H7 (cell line): Measurements from ENCODE around the gene FAM161A. TPM values are rescaled to one million over a fixed set of nuclear protein-coding genes. Genes with fewer than 3 reads are reported as not detected.
"Not testable (repeated sequence)": the region's sequence is repeated elsewhere in the genome, so short reads cannot be mapped to it uniquely, and the experiment has no call there.

ENCODE experiments used
- DNase-seq: peaks from one replicate; pipeline ENCODE4 v3.0.0; 2012
- H3K27me3 ChIP-seq: 2 replicates; pipeline ENCODE4 v1.6.0; 2011; ENCODE audit warnings: mild to moderate bottlenecking, low read length; ENCODE audit not compliant: control insufficient read depth, insufficient read depth
- H3K36me3 ChIP-seq: replicated peaks from 2 replicates; pipeline ENCODE4 v1.5.1; 2011; ENCODE audit warnings: low read length; ENCODE audit not compliant: control insufficient read depth, insufficient read depth
- H3K4me3 ChIP-seq: 2 replicates; pipeline ENCODE4 v1.5.1; 2011; ENCODE audit warnings: low read depth, mild to moderate bottlenecking, control low read depth, low read length, moderate library complexity; ENCODE audit not compliant: insufficient read depth
- total RNA-seq: library from RNA; depleted of rRNA; stranded (reverse); fragments of >200 nt; shearing (Covaris generic); gene quantifications from 2 replicates; pipeline ENCODE4 v1.2.3, GENCODE V29; 2014

FAM161A gene
- total RNA-seq, 1 experiment from 2014 or later, result 4.1 TPM

- no peak overlapping the region for H3K4me3 ChIP-seq
- peak; percentile 19 for DNase-seq
- H3K36me3 ChIP-seq, result no peaks in the 10 kb centered on the region
- H3K27me3 ChIP-seq, result no peaks in the 10 kb centered on the region
Measured at GRCh38 chr2:61857224-61857623, 3.4 kb upstream of the FAM161A start.

DNA sequence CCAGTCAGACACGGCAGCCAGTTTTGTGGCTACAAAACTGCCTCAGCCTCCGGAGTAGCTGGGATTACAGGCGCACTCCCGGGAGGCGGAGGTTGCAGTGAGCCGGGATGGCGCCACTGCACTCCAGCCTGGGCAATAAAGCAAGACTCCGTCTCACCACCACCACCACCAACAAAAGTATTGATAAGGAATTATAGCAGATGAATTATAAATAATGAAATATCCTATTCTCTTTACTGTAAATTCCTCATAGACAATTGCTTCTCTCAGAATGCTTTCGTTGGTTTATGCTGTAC is 1.4 kb upstream of the FAM161A start:
- no peak for DNase-seq
- no peaks in the 10 kb centered on the region for H3K27me3 ChIP-seq

DNA sequence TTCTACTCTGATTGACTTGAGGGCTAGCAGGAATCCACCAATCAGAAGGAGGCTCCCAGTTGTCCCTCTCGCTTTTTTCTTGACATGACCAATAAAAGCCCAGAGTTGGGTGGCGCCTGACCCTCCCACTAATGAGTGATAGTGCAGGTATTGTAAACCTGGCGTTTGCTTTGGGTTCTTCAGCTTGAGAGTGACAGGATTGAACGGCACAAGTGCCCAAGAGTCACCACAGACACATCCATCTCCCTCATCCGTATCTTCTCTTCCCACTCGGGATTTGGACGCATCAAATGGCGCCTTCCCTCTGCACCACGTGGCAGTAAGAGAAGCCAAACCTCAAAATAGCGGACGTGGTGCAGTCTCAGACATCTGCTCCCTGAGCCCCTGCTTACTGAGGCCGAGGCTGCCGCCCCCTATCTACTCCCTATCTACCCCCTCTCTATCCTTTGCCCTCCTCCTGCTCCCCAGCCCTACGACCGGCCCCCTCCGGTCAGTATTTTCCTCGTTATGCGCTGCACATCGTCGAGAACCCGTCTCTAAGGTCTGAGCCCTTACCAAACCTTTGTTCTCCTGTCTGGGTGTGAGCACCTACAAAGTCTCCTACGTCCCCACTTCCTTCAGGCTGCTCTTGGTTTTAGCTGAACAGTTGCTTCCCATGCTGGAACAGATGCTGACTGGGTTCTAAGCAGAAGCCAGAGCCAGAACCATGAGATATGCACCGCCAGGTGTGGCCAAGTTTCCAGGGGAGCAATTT is 881 bp upstream of the FAM161A start:
- no peaks in the 10 kb centered on the region for H3K27me3 ChIP-seq
- peak; percentile 90 for DNase-seq
- H3K4me3 ChIP-seq, result peak overlapping the region; percentile 85
- H3K36me3 ChIP-seq, result no peaks in the 10 kb centered on the region

More for the DNA sequence above, 1.4 kb upstream of the FAM161A start:
- Histone ChIP-seq H3K4me3 (peak overlapping the region; percentile 85), H3K36me3 (no peaks in the 10 kb centered on the region)

- no peaks in the 10 kb centered on the region for H3K36me3 ChIP-seq
- peak overlapping the region; percentile 85 for H3K4me3 ChIP-seq
- no peak for DNase-seq
- no peaks in the 10 kb centered on the region for H3K27me3 ChIP-seq
Measured at GRCh38 chr2:61853086-61853846, 594 bp downstream of the FAM161A start.

GRCh38 chr2:61851270-61851669 is 2.6 kb downstream of the FAM161A start:
- not testable (repeated sequence) for H3K36me3 ChIP-seq, DNase-seq, H3K27me3 ChIP-seq, H3K4me3 ChIP-seq

DNA sequence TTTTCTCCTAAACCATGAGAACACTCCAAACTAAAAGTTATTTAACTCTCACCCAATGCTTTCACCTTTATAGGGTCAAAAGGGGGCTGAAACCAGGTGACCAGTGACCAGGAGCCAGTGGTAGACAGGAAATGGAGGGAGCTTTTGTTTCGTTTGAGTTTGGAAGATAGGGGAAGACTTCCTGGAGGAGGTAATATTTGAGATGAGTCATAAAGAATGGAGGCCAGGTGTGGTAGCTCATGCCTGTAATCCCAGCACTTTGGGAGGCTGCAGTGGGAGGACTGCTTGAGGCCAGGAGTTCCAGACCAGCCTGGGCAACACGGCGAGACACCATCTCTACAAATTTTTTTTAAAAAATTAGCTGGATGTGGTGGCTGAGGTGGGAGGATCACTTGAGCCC is 8.5 kb downstream of the FAM161A start:
- Histone ChIP-seq H3K27me3 (no peaks in the 10 kb centered on the region), H3K4me3 (no peak overlapping the region), H3K36me3 (no peaks in the 10 kb centered on the region; the same call in 1 of the 2 replicates)
- no peak for DNase-seq

DNA sequence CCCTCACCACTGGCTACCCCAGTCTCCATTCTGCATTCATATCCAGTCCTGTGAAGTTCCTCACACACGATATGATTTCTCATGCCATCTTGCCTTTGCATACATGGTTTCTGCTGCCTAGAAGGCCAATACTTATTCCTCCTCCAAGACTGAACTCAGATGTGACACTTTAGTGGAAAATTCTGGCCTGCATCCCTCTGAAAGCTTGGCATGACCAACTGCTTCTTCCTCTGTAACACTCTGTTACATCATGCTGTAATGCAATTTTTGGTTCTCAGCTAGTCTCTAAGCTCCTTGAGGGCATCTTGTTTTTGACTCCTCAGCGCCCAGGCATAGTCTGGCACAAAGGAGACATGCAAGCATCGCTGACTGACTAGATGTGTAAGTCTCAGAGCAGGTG is 12.6 kb downstream of the FAM161A start:
- Histone ChIP-seq H3K4me3 (no peak overlapping the region), H3K36me3 (no peaks in the 10 kb centered on the region; the same call in 1 of the 2 replicates), H3K27me3 (no peaks in the 10 kb centered on the region)
- DNase-seq, result no peak

DNA sequence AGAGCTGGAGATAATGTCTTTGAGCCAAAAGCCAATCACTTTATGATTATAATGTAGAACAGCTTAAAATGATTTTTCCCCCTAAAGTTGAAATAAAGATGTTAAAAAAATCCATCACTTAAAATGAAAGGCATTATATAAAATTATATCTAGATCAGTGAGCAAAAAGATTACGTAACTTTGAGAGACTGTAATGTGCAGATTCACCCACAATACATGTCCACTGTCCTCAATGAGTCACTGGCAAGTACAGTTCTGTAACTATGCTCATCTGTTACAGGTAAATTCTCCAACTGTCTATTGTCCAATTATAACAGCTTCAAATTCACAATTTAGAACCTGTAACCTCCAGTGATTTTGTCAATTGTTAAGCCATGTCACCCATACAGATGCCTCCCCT is 19.0 kb downstream of the FAM161A start:
- Histone ChIP-seq H3K27me3 (no peaks in the 10 kb centered on the region), H3K36me3 (no peaks in the 10 kb centered on the region), H3K4me3 (no peak overlapping the region)
- no peak for DNase-seq

DNA sequence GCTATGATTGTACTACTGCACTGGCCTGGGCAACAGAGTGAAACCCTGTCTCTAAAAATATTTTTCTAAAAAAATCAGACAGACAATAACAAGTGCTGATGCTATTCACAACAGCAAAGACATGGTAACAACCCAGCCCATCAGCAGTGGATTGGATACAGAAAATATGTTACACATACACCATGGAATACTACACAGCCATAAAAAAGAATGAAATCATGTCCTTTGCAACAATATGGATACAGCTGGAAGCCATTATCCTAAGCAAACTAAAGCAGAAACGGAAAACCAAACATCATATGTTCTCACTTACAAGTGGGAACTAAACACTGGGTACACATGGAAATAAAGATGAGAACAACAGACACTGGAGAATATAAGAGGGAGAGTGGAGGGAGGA is 19.9 kb downstream of the FAM161A start:
- Histone ChIP-seq H3K27me3 (no peaks in the 10 kb centered on the region), H3K36me3 (no peaks in the 10 kb centered on the region), H3K4me3 (no peak overlapping the region)
- no peak for DNase-seq

- Histone ChIP-seq H3K36me3 (no peaks in the 10 kb centered on the region), H3K27me3 (no peaks in the 10 kb centered on the region), H3K4me3 (no peak overlapping the region)
- DNase-seq, result no peak
Measured at GRCh38 chr2:61832183-61832841, 21.5 kb downstream of the FAM161A start.

DNA sequence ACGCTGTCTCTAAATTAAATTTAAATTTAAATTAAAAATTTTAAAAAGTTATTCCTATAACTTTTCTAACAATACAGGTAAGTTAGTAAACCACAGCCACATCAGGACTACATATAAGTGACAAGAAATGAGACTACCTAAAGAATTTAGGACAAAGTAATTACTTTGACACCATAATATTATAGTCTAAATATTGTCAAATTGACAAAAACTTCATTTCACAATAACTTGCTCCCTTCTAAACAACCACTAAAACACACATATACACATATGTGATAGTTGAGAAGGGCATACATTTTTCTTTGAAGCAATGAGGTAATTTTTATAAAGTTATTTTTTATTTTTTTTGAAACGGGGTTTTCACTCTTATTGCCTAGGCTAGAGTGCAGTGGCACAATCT is 31.6 kb downstream of the FAM161A start:
- no peaks in the 10 kb centered on the region for H3K27me3 ChIP-seq
- H3K4me3 ChIP-seq, result no peak overlapping the region
- DNase-seq, result no peak
- peaks cover 1% of the 10 kb centered on the region for H3K36me3 ChIP-seq

DNA sequence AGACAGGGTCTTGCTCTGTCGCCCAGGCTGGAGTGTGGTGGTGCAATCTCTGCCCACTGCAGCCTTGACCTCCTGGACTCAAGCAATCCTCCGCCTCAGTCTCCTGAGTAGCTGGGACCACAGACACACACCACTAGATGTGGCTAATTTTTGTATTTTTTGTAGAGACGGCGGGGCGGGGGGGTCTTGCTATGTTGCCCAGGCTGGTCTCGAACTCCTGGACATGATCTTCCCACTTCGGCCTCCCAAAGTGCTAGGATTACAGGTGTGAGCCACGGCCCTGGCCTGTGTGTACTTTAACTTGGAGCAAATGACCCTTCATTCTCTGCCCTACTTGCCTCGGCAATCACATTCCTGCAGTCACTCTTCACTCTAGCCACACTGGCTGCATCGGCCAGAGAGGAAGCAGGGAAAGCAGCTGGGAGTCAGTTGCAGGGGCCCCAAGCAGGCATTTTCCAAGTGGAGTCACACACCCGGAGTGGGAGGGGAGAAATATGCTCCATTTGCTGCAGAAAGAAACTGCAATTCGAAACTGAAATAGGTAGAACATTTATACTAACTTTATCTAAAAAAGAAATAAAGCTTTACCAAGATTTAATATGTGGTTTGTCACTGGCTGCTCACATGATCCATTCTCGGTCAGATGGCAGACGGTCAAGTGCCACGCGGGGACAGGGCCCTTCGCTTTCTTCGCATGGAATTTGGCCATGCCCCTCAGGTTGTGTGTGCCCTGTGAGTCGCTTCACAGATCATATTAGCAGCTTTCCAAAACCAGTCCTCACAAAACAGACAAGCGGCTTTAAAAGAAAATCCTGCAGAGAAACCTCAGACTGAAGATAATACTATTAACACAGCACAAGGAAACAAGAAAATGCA is 37.1 kb downstream of the FAM161A start:
- H3K27me3 ChIP-seq, result no peaks in the 10 kb centered on the region
- no peak for DNase-seq

GRCh38 chr2:61814539-61815160 is 39.2 kb downstream of the FAM161A start:
- no peak for DNase-seq
- Histone ChIP-seq H3K36me3 (no peaks in the 10 kb centered on the region), H3K27me3 (no peaks in the 10 kb centered on the region), H3K4me3 (no peak overlapping the region)

More for the DNA sequence above, 37.1 kb downstream of the FAM161A start:
- H3K4me3 ChIP-seq, result no peak overlapping the region
- H3K36me3 ChIP-seq, result no peaks in the 10 kb centered on the region

GRCh38 chr2:61813314-61813713 is 40.5 kb downstream of the FAM161A start:
- not testable (repeated sequence) for H3K27me3 ChIP-seq, H3K36me3 ChIP-seq, DNase-seq, H3K4me3 ChIP-seq
